MM.1S (cell line): ENCODE results near the gene MARCOL.

Experiments used
- DNase-seq: peaks from one replicate; pipeline ENCODE4 v3.0.0-alpha.2; 2015
- H2AFZ ChIP-seq: fragments of 300-600 bp; sonication (generic); 2 replicates; pipeline ENCODE4 v1.6.0; 2016; ENCODE audit warnings: antibody characterized with exemption, low read length
- H3F3A ChIP-seq: fragments of 300-600 bp; sonication (generic); 2 replicates; pipeline ENCODE4 v1.6.1; 2016; ENCODE audit warnings: mild to moderate bottlenecking, antibody characterized with exemption, low read length, moderate library complexity, mixed read lengths; ENCODE audit not compliant: insufficient read depth
- H3K27ac ChIP-seq: fragments of 300-600 bp; sonication (generic); 2 replicates; pipeline ENCODE4 v1.5.1; 2016; ENCODE audit warnings: mild to moderate bottlenecking, low read length
- H3K27me3 ChIP-seq: fragments of 300-600 bp; sonication (generic); replicated peaks from 2 replicates; pipeline ENCODE4 v1.6.0; 2016; ENCODE audit warnings: low read length; ENCODE audit not compliant: insufficient read depth
- H3K36me3 ChIP-seq: fragments of 300-600 bp; sonication (generic); replicated peaks from 2 replicates; pipeline ENCODE4 v1.6.1; 2016; ENCODE audit warnings: mild to moderate bottlenecking, low read length, mixed read lengths; ENCODE audit not compliant: insufficient read depth
- H3K4me1 ChIP-seq: fragments of 300-600 bp; sonication (generic); 2 replicates; pipeline ENCODE4 v1.6.1; 2016; ENCODE audit warnings: low read length, mixed read lengths
- H3K4me2 ChIP-seq: fragments of 300-600 bp; sonication (generic); 2 replicates; pipeline ENCODE4 v1.6.0; 2016; ENCODE audit warnings: low read depth, low read length
- H3K4me3 ChIP-seq: fragments of 300-600 bp; sonication (generic); 2 replicates; pipeline ENCODE4 v1.5.1; 2016; ENCODE audit warnings: low read length, mixed read lengths
- H3K79me2 ChIP-seq: fragments of 300-600 bp; sonication (generic); 2 replicates; pipeline ENCODE4 v1.6.1; 2016; ENCODE audit warnings: mixed run types, low read length, mixed read lengths
- H3K9ac ChIP-seq: fragments of 300-600 bp; sonication (generic); 2 replicates; pipeline ENCODE4 v1.6.1; 2016; ENCODE audit warnings: low read length, mixed read lengths
- H3K9me2 ChIP-seq: fragments of 300-600 bp; sonication (generic); replicated peaks from 2 replicates; pipeline ENCODE4 v1.6.1; 2016; ENCODE audit warnings: mild to moderate bottlenecking, low read length, mixed read lengths; ENCODE audit not compliant: insufficient read depth
- H3K9me3 ChIP-seq: fragments of 300-600 bp; sonication (generic); replicated peaks from 2 replicates; pipeline ENCODE4 v1.6.1; 2016; ENCODE audit warnings: mild to moderate bottlenecking, low read length, mixed read lengths; ENCODE audit not compliant: insufficient read depth
- H4K20me1 ChIP-seq: fragments of 300-600 bp; sonication (generic); 2 replicates; pipeline ENCODE4 v1.6.1; 2016; ENCODE audit warnings: mild to moderate bottlenecking, low read length, moderate library complexity, mixed read lengths; ENCODE audit not compliant: insufficient read depth
- CTCF ChIP-seq: fragments of 300-600 bp; sonication (generic); IDR thresholded peaks from 2 replicates; pipeline ENCODE4 v1.5.1; 2016; ENCODE audit warnings: antibody characterized with exemption, low read length, mixed read lengths
- EZH2 ChIP-seq: fragments of 300-600 bp; sonication (generic); optimal IDR thresholded peaks from 2 replicates; pipeline ENCODE3; 2017; ENCODE audit warnings: low read depth, mild to moderate bottlenecking, antibody characterized with exemption, low read length, mixed read lengths
- EZH2phosphoT487 ChIP-seq: fragments of 300-600 bp; sonication (generic); IDR thresholded peaks from 2 replicates; pipeline ENCODE4 v1.6.1; 2018; ENCODE audit warnings: antibody characterized with exemption, low read length

The MARCOL gene

GRCh38 chr5:148205865-148206264 is 32.5 kb upstream of the MARCOL start:
- DNase-seq, result no peak
- H3K27ac ChIP-seq, result no peak overlapping the region
- no peak overlapping the region for H3K4me3 ChIP-seq
- H4K20me1 ChIP-seq, result no peaks in the 10 kb centered on the region
- no peak overlapping the region for H3K4me2 ChIP-seq
- H3F3A ChIP-seq, result no peaks in the 10 kb centered on the region
- no peak overlapping the region for H3K9ac ChIP-seq
- H3K9me3 ChIP-seq, result no peaks in the 10 kb centered on the region
- no peak overlapping the region for H2AFZ ChIP-seq
- TF ChIP-seq EZH2phosphoT487, result no peak
- no peak for TF ChIP-seq EZH2
- no peak for TF ChIP-seq CTCF
- H3K27me3 ChIP-seq, result no peaks in the 10 kb centered on the region
- no peaks in the 10 kb centered on the region; the same call in 1 of the 2 replicates for H3K9me2 ChIP-seq
- H3K4me1 ChIP-seq, result no peaks in the 10 kb centered on the region
- no peaks in the 10 kb centered on the region for H3K79me2 ChIP-seq
- no peaks in the 10 kb centered on the region for H3K36me3 ChIP-seq

GRCh38 chr5:148206620-148207019 is 31.7 kb upstream of the MARCOL start:
- Histone ChIP-seq H3F3A (no peaks in the 10 kb centered on the region), H3K9ac (no peak overlapping the region), H3K79me2 (no peaks in the 10 kb centered on the region), H3K4me2 (no peak overlapping the region), H3K4me3 (no peak overlapping the region), H3K9me2 (no peaks in the 10 kb centered on the region; the same call in 1 of the 2 replicates), H3K27me3 (no peaks in the 10 kb centered on the region), H3K9me3 (no peaks in the 10 kb centered on the region), H2AFZ (no peak overlapping the region), H4K20me1 (no peaks in the 10 kb centered on the region), H3K4me1 (no peaks in the 10 kb centered on the region), H3K36me3 (no peaks in the 10 kb centered on the region), H3K27ac (no peak overlapping the region)
- DNase-seq, result no peak
- TF ChIP-seq EZH2 (no peak), CTCF (no peak), EZH2phosphoT487 (no peak)

GRCh38 chr5:148208226-148208625 is 30.1 kb upstream of the MARCOL start:
- no peaks in the 10 kb centered on the region for H3K9me3 ChIP-seq
- TF ChIP-seq EZH2phosphoT487 (no peak), CTCF (no peak), EZH2 (no peak)
- H3K4me3 ChIP-seq, result no peak overlapping the region
- no peak overlapping the region for H2AFZ ChIP-seq
- H3K4me1 ChIP-seq, result no peaks in the 10 kb centered on the region
- H4K20me1 ChIP-seq, result no peaks in the 10 kb centered on the region
- no peaks in the 10 kb centered on the region for H3K27me3 ChIP-seq
- no peaks in the 10 kb centered on the region; the same call in 1 of the 2 replicates for H3K9me2 ChIP-seq
- no peaks in the 10 kb centered on the region for H3F3A ChIP-seq
- no peak overlapping the region for H3K27ac ChIP-seq
- no peak overlapping the region for H3K4me2 ChIP-seq
- DNase-seq, result no peak
- no peaks in the 10 kb centered on the region for H3K79me2 ChIP-seq
- no peaks in the 10 kb centered on the region for H3K36me3 ChIP-seq
- no peak overlapping the region for H3K9ac ChIP-seq
